Common myeloid progenitor, CD34-positive (primary cell): ENCODE data around the gene REEP1.
"Not testable (repeated sequence)": the region's sequence is repeated elsewhere in the genome, so short reads cannot be mapped to it uniquely, and the experiment has no call there.

Experiments used
- CTCF ChIA-PET: fragments of 350-600 bp; sonication (Branson Sonifier 250); formaldehyde crosslinking; loops from one replicate; lab custom pipeline; 2021; ENCODE audit warnings: antibody characterized with exemption; lab: Charles Lee
- POLR2A ChIA-PET: fragments of 350-600 bp; sonication (Branson Sonifier 250); formaldehyde crosslinking; loops from one replicate; lab custom pipeline; 2021; ENCODE audit warnings: antibody characterized with exemption; lab: Charles Lee
- DNase-seq, 3 donors: peaks; one replicate each; pipeline versions ENCODE4 v3.0.0 to v3.0.0-alpha.2; 2013
- H3K27ac ChIP-seq, 2 experiments: 1 replicate in 1 of 2; 2 replicates in 1 of 2; pipeline ENCODE4 v1.7.0; 2013; ENCODE audit warnings: inconsistent platforms in 2 of 2, low read length in 2 of 2, mild to moderate bottlenecking in 2 of 2, low read depth in 1 of 2, moderate library complexity in 1 of 2; ENCODE audit not compliant: severe bottlenecking in 2 of 2, insufficient read depth in 1 of 2, poor library complexity in 1 of 2
- H3K27me3 ChIP-seq, 5 experiments: replicated peaks in 2 of 5; 1 replicate in 3 of 5; 2 replicates in 2 of 5; pipeline versions ENCODE4 v1.6.1 to v1.7.0; 2013; ENCODE audit warnings: low read length in 4 of 5, mild to moderate bottlenecking in 2 of 5, moderate library complexity in 2 of 5, inconsistent platforms in 1 of 5; ENCODE audit not compliant: insufficient read depth in 5 of 5, control insufficient read depth in 4 of 5
- H3K36me3 ChIP-seq, 4 experiments: 1 replicate in 2 of 4; 2 replicates in 2 of 4; pipeline versions ENCODE4 v1.6.1 to v1.7.0; 2013; ENCODE audit warnings: low read length in 3 of 4, control low read depth in 1 of 4, mild to moderate bottlenecking in 1 of 4; ENCODE audit not compliant: control insufficient read depth in 4 of 4, insufficient read depth in 4 of 4
- H3K4me1 ChIP-seq, 4 experiments: 1 replicate in 3 of 4; 2 replicates in 1 of 4; pipeline versions ENCODE4 v1.6.1 to v1.7.1; 2013; ENCODE audit warnings: low read length in 3 of 4, mild to moderate bottlenecking in 3 of 4, control low read depth in 1 of 4, inconsistent platforms in 1 of 4, moderate library complexity in 1 of 4; ENCODE audit not compliant: control insufficient read depth in 4 of 4, insufficient read depth in 4 of 4; ENCODE audit errors: control extremely low read depth in 1 of 4
- H3K4me3 ChIP-seq, 7 experiments: 1 replicate in 4 of 7; 2 replicates in 3 of 7; pipeline versions ENCODE4 v1.5.1 to v1.7.0; 2013; ENCODE audit warnings: mild to moderate bottlenecking in 7 of 7, low read length in 6 of 7, moderate library complexity in 6 of 7, inconsistent platforms in 2 of 7, low read depth in 2 of 7, control low read depth in 1 of 7; ENCODE audit not compliant: insufficient read depth in 4 of 7, control insufficient read depth in 1 of 7; ENCODE audit errors: extremely low read depth in 1 of 7
- H3K9me3 ChIP-seq, 5 experiments: 1 replicate in 4 of 5; 2 replicates in 1 of 5; pipeline versions ENCODE4 v1.6.1 to v1.7.1; 2013; ENCODE audit warnings: low read length in 4 of 5, mild to moderate bottlenecking in 2 of 5, inconsistent platforms in 1 of 5, low read depth in 1 of 5, moderate library complexity in 1 of 5; ENCODE audit not compliant: control insufficient read depth in 4 of 5, insufficient read depth in 2 of 5; ENCODE audit errors: control extremely low read depth in 1 of 5
- WGBS: methylation state at CpG from one replicate; pipeline ENCODE4 v1.1.5; 2013; ENCODE audit not compliant: insufficient coverage; 5-methylcytosine and 5-hydroxymethylcytosine counted together

Gene REEP1

GRCh38 chr2:86352137-86352726 is 14.8 kb upstream of the REEP1 start:
- Histone ChIP-seq H3K36me3 (no peaks in the 10 kb centered on the region), H3K27ac (no peak overlapping the region), H3K27me3 (peaks cover 0 to 9% (median 2%) of the 10 kb centered on the region in 5 experiments), H3K4me3 (no peak overlapping the region), H3K4me1 (no peaks in the 10 kb centered on the region), H3K9me3 (peaks cover 0 to 1% (median 0%) of the 10 kb centered on the region in 5 experiments)
- POLR2A ChIA-PET, result no interaction called here
- WGBS, result 100% methylated on average over 1 of the region's 8 CpGs
- CTCF ChIA-PET, result no interaction called here
- no peak for DNase-seq

- Histone ChIP-seq H3K9me3 (peaks cover 0 to 1% (median 0%) of the 10 kb centered on the region in 5 experiments), H3K27me3 (peaks cover 0 to 9% (median 2%) of the 10 kb centered on the region in 5 experiments), H3K4me1 (no peaks in the 10 kb centered on the region), H3K4me3 (no peak overlapping the region), H3K27ac (no peak overlapping the region), H3K36me3 (no peaks in the 10 kb centered on the region)
- POLR2A ChIA-PET, result no interaction called here
- CTCF ChIA-PET, result no interaction called here
- DNase-seq, result no peak
- 89% methylated on average over 1 of the region's 2 CpGs for WGBS
Observed at GRCh38 chr2:86350751-86351150, 13.3 kb upstream of the REEP1 start.

DNA sequence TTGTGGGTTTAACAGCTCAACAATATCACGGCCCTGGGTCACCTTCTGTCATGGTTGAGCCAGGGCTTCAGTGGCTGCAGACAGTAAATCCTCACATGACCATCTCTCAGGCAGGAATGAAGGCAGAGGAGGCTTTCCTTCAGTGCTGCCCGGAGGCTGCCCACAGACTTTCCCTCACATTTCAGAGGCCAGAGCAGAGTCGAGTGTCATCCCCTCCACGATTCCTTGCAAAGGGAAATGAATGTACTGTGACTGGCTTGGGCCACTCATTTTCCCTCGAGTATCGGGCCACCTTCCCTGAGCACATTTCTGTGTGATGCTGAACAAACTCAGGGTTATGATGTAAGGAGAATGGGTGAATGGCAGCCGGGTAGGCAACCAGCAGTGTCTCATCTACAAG is 10.0 kb upstream of the REEP1 start:
- whole genome bisulfite sequencing, result 94% methylated on average over 7 of the region's 7 CpGs
- POLR2A ChIA-PET, result no interaction called here
- CTCF ChIA-PET, result no interaction called here
- Histone ChIP-seq H3K36me3 (no peaks in the 10 kb centered on the region), H3K27me3 (peaks cover 0 to 9% (median 4%) of the 10 kb centered on the region in 5 experiments), H3K9me3 (peaks cover 0 to 3% (median 1%) of the 10 kb centered on the region in 5 experiments), H3K4me3 (no peak overlapping the region), H3K27ac (no peak overlapping the region), H3K4me1 (no peaks in the 10 kb centered on the region)
- DNase-seq, result no peak

- peaks cover 1 to 16% (median 10%) of the 10 kb centered on the region in 5 experiments for H3K9me3 ChIP-seq
- CTCF ChIA-PET, result not testable (repeated sequence)
- WGBS, result no CpG with 5 or more reads among the region's 6 CpGs
Observed at GRCh38 chr2:86345783-86346370, 8.5 kb upstream of the REEP1 start.

GRCh38 chr2:86344404-86344803 is 7.0 kb upstream of the REEP1 start:
- ChIA-PET POLR2A (no interaction called here), CTCF (interaction anchor here (1.2 kb wide), 1 partner anchor 12 kb away, joined by 3 read pairs; no protein-coding TSS in a partner anchor)
- H3K9me3 ChIP-seq, result peaks cover 1 to 22% (median 12%) of the 10 kb centered on the region in 5 experiments
- H3K4me1 ChIP-seq, result no peaks in the 10 kb centered on the region
- peaks cover 0 to 29% (median 11%) of the 10 kb centered on the region in 5 experiments for H3K27me3 ChIP-seq
- no peaks in the 10 kb centered on the region for H3K36me3 ChIP-seq
- no peak overlapping the region for H3K4me3 ChIP-seq
- WGBS, result 68% methylated on average over 2 of the region's 2 CpGs
- no peak overlapping the region for H3K27ac ChIP-seq
- DNase-seq, result no peak

More at GRCh38 chr2:86345783-86346370, 8.5 kb upstream of the REEP1 start:
- H3K36me3 ChIP-seq, H3K4me1 ChIP-seq, POLR2A ChIA-PET, DNase-seq, H3K27ac ChIP-seq, H3K4me3 ChIP-seq: not testable (repeated sequence)
- H3K27me3 ChIP-seq, result peaks cover 0 to 14% (median 6%) of the 10 kb centered on the region in 5 experiments

- H3K4me1 ChIP-seq, result peaks cover 0 to 8% (median 5%) of the 10 kb centered on the region in 4 experiments
- peaks cover 1 to 22% (median 12%) of the 10 kb centered on the region in 5 experiments for H3K9me3 ChIP-seq
- H3K27me3 ChIP-seq, result peaks cover 0 to 42% (median 21%) of the 10 kb centered on the region in 5 experiments
- 71% methylated on average over 1 of the region's 1 CpG for WGBS
- H3K36me3 ChIP-seq, result no peaks in the 10 kb centered on the region
- H3K27ac ChIP-seq, result no peak overlapping the region
- ChIA-PET POLR2A (no interaction called here), CTCF (no interaction called here)
- no peak overlapping the region for H3K4me3 ChIP-seq
- no peak for DNase-seq
Observed at GRCh38 chr2:86342488-86342887, 5.1 kb upstream of the REEP1 start.

- peaks cover 0 to 13% (median 12%) of the 10 kb centered on the region in 4 experiments for H3K4me1 ChIP-seq
- H3K9me3 ChIP-seq, result peaks cover 1 to 22% (median 12%) of the 10 kb centered on the region in 5 experiments
- ChIA-PET POLR2A (no interaction called here), CTCF (no interaction called here)
- peaks cover 0 to 45% (median 25%) of the 10 kb centered on the region in 5 experiments for H3K27me3 ChIP-seq
- no peak overlapping the region for H3K27ac ChIP-seq
- DNase-seq, result no peak
- no peaks in the 10 kb centered on the region for H3K36me3 ChIP-seq
- H3K4me3 ChIP-seq, result no peak overlapping the region
Observed at GRCh38 chr2:86341470-86341869, 4.0 kb upstream of the REEP1 start.
